Measurements from ENCODE around the gene BACE1.
"Not testable (repeated sequence)": the region's sequence is repeated elsewhere in the genome, so short reads cannot be mapped to it uniquely, and the experiment has no call there.

DNA sequence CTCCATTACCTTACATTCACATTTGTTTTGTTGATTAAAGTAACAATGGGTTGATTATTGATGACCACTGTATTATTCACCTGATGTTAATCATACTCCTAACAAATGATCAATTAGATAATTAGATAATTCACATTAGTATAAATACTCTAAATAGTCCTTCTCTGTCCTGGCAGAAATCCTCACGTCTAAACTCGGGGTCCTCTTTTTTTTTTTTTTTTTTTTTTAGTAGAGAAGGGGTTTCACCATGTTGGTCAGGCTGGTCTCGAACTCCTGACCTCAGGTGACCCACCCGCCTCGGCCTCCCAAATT is 11.2 kb upstream of the BACE1 start:
- TF ChIP-seq, protein P1, sequence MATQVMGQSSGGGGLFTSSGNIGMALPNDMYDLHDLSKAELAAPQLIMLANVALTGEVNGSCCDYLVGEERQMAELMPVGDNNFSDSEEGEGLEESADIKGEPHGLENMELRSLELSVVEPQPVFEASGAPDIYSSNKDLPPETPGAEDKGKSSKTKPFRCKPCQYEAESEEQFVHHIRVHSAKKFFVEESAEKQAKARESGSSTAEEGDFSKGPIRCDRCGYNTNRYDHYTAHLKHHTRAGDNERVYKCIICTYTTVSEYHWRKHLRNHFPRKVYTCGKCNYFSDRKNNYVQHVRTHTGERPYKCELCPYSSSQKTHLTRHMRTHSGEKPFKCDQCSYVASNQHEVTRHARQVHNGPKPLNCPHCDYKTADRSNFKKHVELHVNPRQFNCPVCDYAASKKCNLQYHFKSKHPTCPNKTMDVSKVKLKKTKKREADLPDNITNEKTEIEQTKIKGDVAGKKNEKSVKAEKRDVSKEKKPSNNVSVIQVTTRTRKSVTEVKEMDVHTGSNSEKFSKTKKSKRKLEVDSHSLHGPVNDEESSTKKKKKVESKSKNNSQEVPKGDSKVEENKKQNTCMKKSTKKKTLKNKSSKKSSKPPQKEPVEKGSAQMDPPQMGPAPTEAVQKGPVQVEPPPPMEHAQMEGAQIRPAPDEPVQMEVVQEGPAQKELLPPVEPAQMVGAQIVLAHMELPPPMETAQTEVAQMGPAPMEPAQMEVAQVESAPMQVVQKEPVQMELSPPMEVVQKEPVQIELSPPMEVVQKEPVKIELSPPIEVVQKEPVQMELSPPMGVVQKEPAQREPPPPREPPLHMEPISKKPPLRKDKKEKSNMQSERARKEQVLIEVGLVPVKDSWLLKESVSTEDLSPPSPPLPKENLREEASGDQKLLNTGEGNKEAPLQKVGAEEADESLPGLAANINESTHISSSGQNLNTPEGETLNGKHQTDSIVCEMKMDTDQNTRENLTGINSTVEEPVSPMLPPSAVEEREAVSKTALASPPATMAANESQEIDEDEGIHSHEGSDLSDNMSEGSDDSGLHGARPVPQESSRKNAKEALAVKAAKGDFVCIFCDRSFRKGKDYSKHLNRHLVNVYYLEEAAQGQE (IDR thresholded peaks at IDR 0.05; ENCODE audit: low read depth, low read length) = not testable (repeated sequence)
- TF ChIP-seq, protein P2, sequence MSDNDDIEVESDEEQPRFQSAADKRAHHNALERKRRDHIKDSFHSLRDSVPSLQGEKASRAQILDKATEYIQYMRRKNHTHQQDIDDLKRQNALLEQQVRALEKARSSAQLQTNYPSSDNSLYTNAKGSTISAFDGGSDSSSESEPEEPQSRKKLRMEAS (IDR thresholded peaks at IDR 0.05; ENCODE audit: low read depth) = not testable (repeated sequence)
- TF ChIP-seq, protein P3, sequence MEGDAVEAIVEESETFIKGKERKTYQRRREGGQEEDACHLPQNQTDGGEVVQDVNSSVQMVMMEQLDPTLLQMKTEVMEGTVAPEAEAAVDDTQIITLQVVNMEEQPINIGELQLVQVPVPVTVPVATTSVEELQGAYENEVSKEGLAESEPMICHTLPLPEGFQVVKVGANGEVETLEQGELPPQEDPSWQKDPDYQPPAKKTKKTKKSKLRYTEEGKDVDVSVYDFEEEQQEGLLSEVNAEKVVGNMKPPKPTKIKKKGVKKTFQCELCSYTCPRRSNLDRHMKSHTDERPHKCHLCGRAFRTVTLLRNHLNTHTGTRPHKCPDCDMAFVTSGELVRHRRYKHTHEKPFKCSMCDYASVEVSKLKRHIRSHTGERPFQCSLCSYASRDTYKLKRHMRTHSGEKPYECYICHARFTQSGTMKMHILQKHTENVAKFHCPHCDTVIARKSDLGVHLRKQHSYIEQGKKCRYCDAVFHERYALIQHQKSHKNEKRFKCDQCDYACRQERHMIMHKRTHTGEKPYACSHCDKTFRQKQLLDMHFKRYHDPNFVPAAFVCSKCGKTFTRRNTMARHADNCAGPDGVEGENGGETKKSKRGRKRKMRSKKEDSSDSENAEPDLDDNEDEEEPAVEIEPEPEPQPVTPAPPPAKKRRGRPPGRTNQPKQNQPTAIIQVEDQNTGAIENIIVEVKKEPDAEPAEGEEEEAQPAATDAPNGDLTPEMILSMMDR (IDR thresholded peaks at IDR 0.05) = not testable (repeated sequence)
- TF ChIP-seq, protein P4, sequence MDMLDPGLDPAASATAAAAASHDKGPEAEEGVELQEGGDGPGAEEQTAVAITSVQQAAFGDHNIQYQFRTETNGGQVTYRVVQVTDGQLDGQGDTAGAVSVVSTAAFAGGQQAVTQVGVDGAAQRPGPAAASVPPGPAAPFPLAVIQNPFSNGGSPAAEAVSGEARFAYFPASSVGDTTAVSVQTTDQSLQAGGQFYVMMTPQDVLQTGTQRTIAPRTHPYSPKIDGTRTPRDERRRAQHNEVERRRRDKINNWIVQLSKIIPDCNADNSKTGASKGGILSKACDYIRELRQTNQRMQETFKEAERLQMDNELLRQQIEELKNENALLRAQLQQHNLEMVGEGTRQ (IDR thresholded peaks at IDR 0.05; ENCODE audit: borderline replicate concordance, low read depth, low read length) = not testable (repeated sequence)
- TF ChIP-seq EP300 (IDR thresholded peaks at IDR 0.05; ENCODE audit: borderline replicate concordance in 1 of 2, low read depth in 1 of 2, low read length in 1 of 2); MXI1 (IDR thresholded peaks at IDR 0.05; ENCODE audit: low read depth, low read length); ELF1 (IDR thresholded peaks at IDR 0.05); MEF2A (IDR thresholded peaks at IDR 0.05; ENCODE audit: borderline replicate concordance, low read depth); EZH2phosphoT487 (IDR thresholded peaks at IDR 0.05; ENCODE audit: borderline replicate concordance, low read depth): not testable (repeated sequence)

Measured in SK-N-SH (cell line).